Upper lobe of right lung (tissue), 1 donor: ENCODE results near the gene LMAN2L. TPM values are rescaled to one million over a fixed set of nuclear protein-coding genes. Genes with fewer than 3 reads are reported as not detected.

Source experiments
- total RNA-seq: library from RNA; stranded (reverse); fragmentation: NEBNext Ultra II Directional; extraction: Animal tissue kit (Norgen Biotek cat#: 25700); gene quantifications from one replicate; pipeline ENCODE4 v1.2.1, GENCODE V29; 2021
- donor health status: DM: no; HTN: yes; CAD: no; lungs with severe emphysema.

Gene LMAN2L
- total RNA-seq, 1 donor from 2014 or later, result 16.5 TPM

Other genes starting within 250 kb of the LMAN2L start
- gene NEURL3, start 234.7 kb downstream of the LMAN2L start, total RNA-seq, result 0.29 TPM
- gene ARID5A, start 203.3 kb downstream of the LMAN2L start, total RNA-seq, result 32.8 TPM
- gene KANSL3, start 101.8 kb downstream of the LMAN2L start, total RNA-seq, result 50.1 TPM
- 0.14 TPM for gene FER1L5, start 97.3 kb downstream of the LMAN2L start, total RNA-seq
- gene CNNM4, start 20.8 kb upstream of the LMAN2L start, total RNA-seq, result 15.0 TPM
- 34.1 TPM for gene CNNM3, start 76.2 kb upstream of the LMAN2L start, total RNA-seq
- gene ANKRD23, start 104.0 kb upstream of the LMAN2L start, total RNA-seq, result 1.7 TPM
- gene ANKRD39, start 118.0 kb upstream of the LMAN2L start, total RNA-seq, result 8.6 TPM
- gene SEMA4C, start 130.0 kb upstream of the LMAN2L start, total RNA-seq, result 37.7 TPM
- gene FAM178B, start 246.5 kb upstream of the LMAN2L start, total RNA-seq, result 0.67 TPM